Glutamatergic neuron (in vitro differentiated cells): Measurements from ENCODE around the gene MTFR1L. TPM values are rescaled to one million over a fixed set of nuclear protein-coding genes. Genes with fewer than 3 reads are reported as not detected.

ENCODE experiments used
- DNase-seq: peaks from one replicate; pipeline ENCODE4 v3.0.0; 2022
- H3K27ac Mint-ChIP-seq: one replicate; pipeline ENCODE4 v1.8.0; 2020; ENCODE audit warnings: mild to moderate bottlenecking, mixed read lengths, inconsistent platforms; ENCODE audit not compliant: unreplicated experiment
- H3K27me3 Mint-ChIP-seq: one replicate; pipeline ENCODE4 v1.8.0; 2020; ENCODE audit warnings: mild to moderate bottlenecking, moderate library complexity, mixed read lengths, inconsistent platforms; ENCODE audit not compliant: unreplicated experiment
- H3K36me3 Mint-ChIP-seq: one replicate; pipeline ENCODE4 v1.8.0; 2020; ENCODE audit warnings: mild to moderate bottlenecking, mixed read lengths, inconsistent platforms; ENCODE audit not compliant: unreplicated experiment
- H3K4me1 Mint-ChIP-seq: one replicate; pipeline ENCODE4 v1.8.0; 2020; ENCODE audit warnings: mild to moderate bottlenecking, low read depth, mixed read lengths, inconsistent platforms; ENCODE audit not compliant: unreplicated experiment
- H3K4me3 Mint-ChIP-seq: one replicate; pipeline ENCODE4 v1.8.0; 2020; ENCODE audit warnings: mild to moderate bottlenecking, mixed read lengths, inconsistent platforms; ENCODE audit not compliant: unreplicated experiment
- H3K9me3 Mint-ChIP-seq: one replicate; pipeline ENCODE4 v1.8.0; 2020; ENCODE audit warnings: mild to moderate bottlenecking, moderate library complexity, mixed read lengths, inconsistent platforms; ENCODE audit not compliant: unreplicated experiment
- total RNA-seq: library from RNA; stranded (reverse); fragmentation: NEBNext Ultra II Directional; extraction: Animal tissue kit (Norgen Biotek cat#: 25700); gene quantifications from one replicate; pipeline ENCODE4 v1.2.1, GENCODE V29; 2021; ENCODE audit not compliant: unreplicated experiment
- TF ChIP-seq, protein P1 (sequence below): fragments of 200-600 bp; sonication (generic); IDR thresholded peaks from one replicate; pipeline ENCODE4 v1.5.0; 2021; ENCODE audit not compliant: partially characterized antibody, unreplicated experiment

Gene MTFR1L
- total RNA-seq, 1 donor from 2014 or later = 70.4 TPM

GRCh38 chr1:25803368-25803767 is 16.4 kb upstream of the MTFR1L start:
- TF ChIP-seq, protein P1, sequence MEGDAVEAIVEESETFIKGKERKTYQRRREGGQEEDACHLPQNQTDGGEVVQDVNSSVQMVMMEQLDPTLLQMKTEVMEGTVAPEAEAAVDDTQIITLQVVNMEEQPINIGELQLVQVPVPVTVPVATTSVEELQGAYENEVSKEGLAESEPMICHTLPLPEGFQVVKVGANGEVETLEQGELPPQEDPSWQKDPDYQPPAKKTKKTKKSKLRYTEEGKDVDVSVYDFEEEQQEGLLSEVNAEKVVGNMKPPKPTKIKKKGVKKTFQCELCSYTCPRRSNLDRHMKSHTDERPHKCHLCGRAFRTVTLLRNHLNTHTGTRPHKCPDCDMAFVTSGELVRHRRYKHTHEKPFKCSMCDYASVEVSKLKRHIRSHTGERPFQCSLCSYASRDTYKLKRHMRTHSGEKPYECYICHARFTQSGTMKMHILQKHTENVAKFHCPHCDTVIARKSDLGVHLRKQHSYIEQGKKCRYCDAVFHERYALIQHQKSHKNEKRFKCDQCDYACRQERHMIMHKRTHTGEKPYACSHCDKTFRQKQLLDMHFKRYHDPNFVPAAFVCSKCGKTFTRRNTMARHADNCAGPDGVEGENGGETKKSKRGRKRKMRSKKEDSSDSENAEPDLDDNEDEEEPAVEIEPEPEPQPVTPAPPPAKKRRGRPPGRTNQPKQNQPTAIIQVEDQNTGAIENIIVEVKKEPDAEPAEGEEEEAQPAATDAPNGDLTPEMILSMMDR = no peak
- Mint-ChIP-seq H3K4me1 (peaks cover 12% of the 10 kb centered on the region), H3K4me3 (no peak overlapping the region), H3K9me3 (no peaks in the 10 kb centered on the region), H3K27ac (no peak overlapping the region), H3K36me3 (no peaks in the 10 kb centered on the region), H3K27me3 (no peaks in the 10 kb centered on the region)
- DNase-seq = no peak

GRCh38 chr1:25804244-25804963 is 15.3 kb upstream of the MTFR1L start:
- Mint-ChIP-seq H3K9me3 (no peaks in the 10 kb centered on the region), H3K4me1 (peaks cover 12% of the 10 kb centered on the region), H3K27me3 (no peaks in the 10 kb centered on the region), H3K4me3 (peak overlapping the region; percentile 49), H3K27ac (no peak overlapping the region), H3K36me3 (no peaks in the 10 kb centered on the region)
- DNase-seq = no peak
- TF ChIP-seq, protein P1 = no peak

- DNase-seq = no peak
- Mint-ChIP-seq H3K9me3 (no peaks in the 10 kb centered on the region), H3K27ac (peak overlapping the region; percentile 25), H3K4me1 (peaks cover 13% of the 10 kb centered on the region), H3K27me3 (no peaks in the 10 kb centered on the region), H3K4me3 (peak overlapping the region; percentile 15), H3K36me3 (no peaks in the 10 kb centered on the region)
- TF ChIP-seq, protein P1 = no peak
Measured at GRCh38 chr1:25804964-25805862, 14.5 kb upstream of the MTFR1L start.

DNA sequence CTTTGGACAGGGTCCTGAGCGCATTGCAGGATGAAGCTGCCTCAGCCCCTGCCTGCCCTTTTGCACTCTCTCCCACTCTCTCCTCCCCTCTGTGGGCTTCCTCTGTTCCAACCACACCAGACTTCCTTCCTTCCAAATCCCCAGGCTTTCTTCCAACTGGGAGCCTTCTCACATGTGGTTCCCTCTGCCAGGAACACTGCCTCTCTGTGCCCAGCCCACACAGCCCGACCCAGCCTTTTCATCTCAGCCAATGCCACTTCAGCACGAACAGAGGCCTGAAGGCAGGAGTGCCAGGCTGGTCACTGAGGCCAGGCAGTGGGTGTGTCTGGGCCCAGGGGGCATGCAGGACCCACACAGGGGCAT is 13.9 kb upstream of the MTFR1L start:
- H3K4me1 Mint-ChIP-seq = peaks cover 18% of the 10 kb centered on the region
- no peak for DNase-seq
- no peak overlapping the region for H3K4me3 Mint-ChIP-seq
- no peaks in the 10 kb centered on the region for H3K27me3 Mint-ChIP-seq
- TF ChIP-seq, protein P1 = no peak
- H3K27ac Mint-ChIP-seq = no peak overlapping the region
- H3K9me3 Mint-ChIP-seq = no peaks in the 10 kb centered on the region
- no peaks in the 10 kb centered on the region for H3K36me3 Mint-ChIP-seq

DNA sequence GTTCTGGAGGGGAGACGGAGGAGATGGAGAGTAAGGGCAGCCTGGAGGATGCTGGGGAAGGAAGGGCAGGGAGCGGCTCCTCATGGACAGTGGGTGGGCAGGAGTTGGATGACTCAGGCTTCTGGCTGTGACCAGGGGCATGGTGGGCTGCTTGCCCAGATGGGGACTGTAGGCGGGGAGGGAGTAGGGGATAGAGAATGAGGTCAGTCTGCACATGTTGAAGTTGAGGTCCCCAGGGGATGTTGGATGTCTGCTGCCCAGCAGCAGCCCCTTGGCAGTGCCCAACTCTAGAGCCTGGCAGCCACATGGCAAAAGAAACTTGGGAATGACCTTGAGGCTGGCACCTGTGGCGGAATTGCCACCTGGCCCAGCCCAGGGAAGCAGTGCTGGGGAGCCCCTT is 13.3 kb upstream of the MTFR1L start:
- no peaks in the 10 kb centered on the region for H3K9me3 Mint-ChIP-seq

More for the DNA sequence above, 13.3 kb upstream of the MTFR1L start:
- no peak overlapping the region for H3K4me3 Mint-ChIP-seq
- TF ChIP-seq, protein P1 = no peak
- no peak for DNase-seq
- no peaks in the 10 kb centered on the region for H3K27me3 Mint-ChIP-seq
- H3K36me3 Mint-ChIP-seq = no peaks in the 10 kb centered on the region
- no peak overlapping the region for H3K27ac Mint-ChIP-seq
- H3K4me1 Mint-ChIP-seq = peaks cover 17% of the 10 kb centered on the region
